Liver (tissue), 9 donors: ENCODE results near the gene STAT3. TPM values are rescaled to one million over a fixed set of nuclear protein-coding genes. Genes with fewer than 3 reads are reported as not detected.
"Not testable (repeated sequence)": the region's sequence is repeated elsewhere in the genome, so short reads cannot be mapped to it uniquely, and the experiment has no call there.

Source experiments
- DNase-seq: peaks from one replicate; pipeline ENCODE4 v3.0.0-alpha.2; 2017; ENCODE audit warnings: low spot score
- H3K27ac ChIP-seq, 2 donors: one replicate each; pipeline ENCODE4 v1.7.0; 2013; ENCODE audit warnings: inconsistent platforms in 2 of 2, low read length in 2 of 2, control low read depth in 1 of 2, low read depth in 1 of 2, mild to moderate bottlenecking in 1 of 2
- H3K27me3 ChIP-seq, 4 donors: one replicate each; pipeline versions ENCODE4 v1.6.1 to v1.7.0; 2013; ENCODE audit warnings: low read length in 3 of 4, inconsistent platforms in 1 of 4, mild to moderate bottlenecking in 1 of 4, moderate library complexity in 1 of 4; ENCODE audit not compliant: control insufficient read depth in 4 of 4, insufficient read depth in 4 of 4
- H3K36me3 ChIP-seq, 4 donors: one replicate each; pipeline versions ENCODE4 v1.6.1 to v1.7.0; 2013; ENCODE audit warnings: low read length in 3 of 4, mild to moderate bottlenecking in 3 of 4, low read depth in 1 of 4, moderate library complexity in 1 of 4; ENCODE audit not compliant: control insufficient read depth in 4 of 4, insufficient read depth in 3 of 4
- H3K4me1 ChIP-seq, 4 donors: one replicate each; pipeline versions ENCODE4 v1.6.1 to v1.7.0; 2013; ENCODE audit warnings: low read length in 3 of 4, mild to moderate bottlenecking in 3 of 4, moderate library complexity in 1 of 4; ENCODE audit not compliant: control insufficient read depth in 4 of 4, insufficient read depth in 4 of 4
- H3K4me3 ChIP-seq, 3 donors: one replicate each; pipeline versions ENCODE4 v1.6.1 to v1.7.0; 2013; ENCODE audit warnings: low read length in 3 of 3, control low read depth in 1 of 3, low read depth in 1 of 3, mild to moderate bottlenecking in 1 of 3
- H3K9ac ChIP-seq, 2 donors: one replicate each; pipeline ENCODE4 v1.7.0; 2013; ENCODE audit warnings: low read length in 2 of 2, mild to moderate bottlenecking in 2 of 2, moderate library complexity in 2 of 2, control low read depth in 1 of 2, low read depth in 1 of 2
- H3K9me3 ChIP-seq, 4 donors: one replicate each; pipeline versions ENCODE4 v1.6.1 to v1.7.0; 2013; ENCODE audit warnings: low read length in 3 of 4; ENCODE audit not compliant: control insufficient read depth in 4 of 4
- FOXA2 ChIP-seq: IDR thresholded peaks from 2 replicates; pipeline ENCODE4 v1.6.1; 2016; ENCODE audit warnings: antibody characterized with exemption
- GABPA ChIP-seq, 2 donors: IDR thresholded peaks in 1 of 2; conservative IDR thresholded peaks in 1 of 2; 2 replicates each; pipeline ENCODE4 v1.6.1; 2016; ENCODE audit warnings: antibody characterized with exemption in 2 of 2, mild to moderate bottlenecking in 1 of 2, moderate library complexity in 1 of 2
- JUND ChIP-seq, 2 donors: IDR thresholded peaks; 2 replicates each; pipeline ENCODE4 v1.6.1; 2016; ENCODE audit warnings: antibody characterized with exemption in 2 of 2
- NR2F2 ChIP-seq: IDR thresholded peaks from 2 replicates; pipeline ENCODE4 v1.6.1; 2016; ENCODE audit warnings: antibody characterized with exemption
- REST ChIP-seq: IDR thresholded peaks from 2 replicates; pipeline ENCODE4 v1.6.1; 2016; ENCODE audit warnings: antibody characterized with exemption, mild to moderate bottlenecking
- SP1 ChIP-seq: IDR thresholded peaks from 2 replicates; pipeline ENCODE4 v1.6.1; 2018; ENCODE audit warnings: antibody characterized with exemption, mild to moderate bottlenecking
- WGBS: extraction: QIAGEN DNeasy Blood & Tissue Kit; methylation state at CpG from one replicate; pipeline ENCODE4 v1.1.7; 2013; 5-methylcytosine and 5-hydroxymethylcytosine counted together
- polyA plus RNA-seq, 2 donors: library from polyadenylated mRNA; stranded (reverse) in 1 of 2; unstranded in 1 of 2; fragments of 200-250 nt in 1 of 2; fragments of >200 nt in 1 of 2; fragmentation: Nextera tagmentation in 1 of 2; extraction: Ambion mirVana in 1 of 2; gene quantifications; one replicate each; pipeline versions ENCODE4 v1.2.1 to v1.2.3, GENCODE V29; 2013 to 2015
- total RNA-seq, 2 donors: library from RNA; depleted of rRNA; stranded (reverse); fragments of >200 nt; gene quantifications; one replicate each; pipeline ENCODE4 v1.2.3, GENCODE V29; 2014
- TF ChIP-seq, protein P1 (sequence below): IDR thresholded peaks from 2 replicates; pipeline ENCODE4 v1.6.1; 2016; ENCODE audit warnings: antibody characterized with exemption
- donor health status: healthy.
- donor health status: healthy.
- donor health status: healthy.
- donor health status: healthy.
- donor health status: healthy.

STAT3 gene
- total and polyA plus RNA-seq, 4 donors, result 68.7 to 301 (median 114) TPM

DNA sequence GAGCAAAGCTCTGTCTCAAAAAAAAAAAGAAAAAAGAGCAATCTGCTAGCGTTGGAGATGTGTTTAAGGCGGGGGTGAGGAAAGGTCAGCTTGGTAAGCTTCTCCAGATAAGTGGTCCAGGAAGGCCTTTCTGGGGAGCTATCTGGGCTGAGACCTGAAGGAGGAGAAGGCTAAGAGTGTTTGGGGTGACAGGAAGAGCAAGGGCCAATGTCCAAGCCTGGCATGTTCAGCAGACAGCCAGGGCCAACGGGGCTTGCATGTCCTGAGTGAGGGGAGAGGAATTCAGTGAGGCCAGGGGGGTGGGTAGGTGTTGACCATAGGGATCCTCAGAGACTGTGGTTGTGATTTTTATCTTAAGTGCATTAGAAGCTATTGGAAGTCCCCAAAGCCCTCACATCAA is 84.5 kb downstream of the STAT3 start (continued):
- TF ChIP-seq FOXA2, result no peak
- TF ChIP-seq GABPA (IDR thresholded peaks at IDR 0.05 in 1 of 2, conservative IDR thresholded peaks at IDR 0.05 in 1 of 2), result no peak

- WGBS, result 94% methylated on average over 9 of the region's 9 CpGs
- H3K9ac ChIP-seq, result no peak overlapping the region
- no peaks in the 10 kb centered on the region for H3K4me1 ChIP-seq
- no peak overlapping the region for H3K27ac ChIP-seq
- DNase-seq, result no peak
- TF ChIP-seq JUND (IDR thresholded peaks at IDR 0.05) (no peak), NR2F2 (no peak), SP1 (no peak), REST (no peak)
- TF ChIP-seq, protein P1, sequence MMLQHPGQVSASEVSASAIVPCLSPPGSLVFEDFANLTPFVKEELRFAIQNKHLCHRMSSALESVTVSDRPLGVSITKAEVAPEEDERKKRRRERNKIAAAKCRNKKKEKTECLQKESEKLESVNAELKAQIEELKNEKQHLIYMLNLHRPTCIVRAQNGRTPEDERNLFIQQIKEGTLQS, result no peak
- no peaks in the 10 kb centered on the region for H3K9me3 ChIP-seq
- no peak overlapping the region for H3K4me3 ChIP-seq
- peaks cover 1 to 30% (median 7%) of the 10 kb centered on the region in 4 donors for H3K36me3 ChIP-seq
- no peaks in the 10 kb centered on the region for H3K27me3 ChIP-seq
These were observed 87.2 kb downstream of the STAT3 start for GRCh38 chr17:42301022-42301421.

- not testable (repeated sequence) for DNase-seq, H3K27me3 ChIP-seq, H3K9ac ChIP-seq, H3K9me3 ChIP-seq, H3K27ac ChIP-seq, H3K4me3 ChIP-seq, H3K4me1 ChIP-seq
- WGBS, result 100% methylated on average over 3 of the region's 17 CpGs
- peaks cover 0 to 40% (median 7%) of the 10 kb centered on the region in 4 donors for H3K36me3 ChIP-seq
These were observed 88.3 kb downstream of the STAT3 start for GRCh38 chr17:42299913-42300312.

GRCh38 chr17:42299361-42299760 is 88.9 kb downstream of the STAT3 start:
- H3K27ac ChIP-seq, H3K4me3 ChIP-seq, H3K9me3 ChIP-seq, H3K27me3 ChIP-seq, H3K9ac ChIP-seq, H3K4me1 ChIP-seq, DNase-seq: not testable (repeated sequence)
- WGBS, result 95% methylated on average over 10 of the region's 10 CpGs
- H3K36me3 ChIP-seq, result peaks cover 0 to 40% (median 6%) of the 10 kb centered on the region in 4 donors

GRCh38 chr17:42297775-42298174 is 90.5 kb downstream of the STAT3 start:
- not testable (repeated sequence) for H3K4me3 ChIP-seq, H3K9ac ChIP-seq, H3K4me1 ChIP-seq, H3K27me3 ChIP-seq, DNase-seq, H3K27ac ChIP-seq, H3K9me3 ChIP-seq
- peaks cover 0 to 35% (median 6%) of the 10 kb centered on the region in 4 donors for H3K36me3 ChIP-seq
- 96% methylated on average over 10 of the region's 10 CpGs for WGBS
